ENCODE measurements around the gene OR4C6.

OR4C6 gene

GRCh38 chr11:55658031-55658573 lies 3.9 kb upstream of the OR4C6 start:
- POLR2A ChIA-PET, result no interaction called here
- CTCF ChIA-PET, result no interaction called here
- DNase-seq (ENCODE audit: low read depth, low spot score), result no peak
- no peak for TF ChIP-seq CTCF (IDR thresholded peaks at IDR 0.05; ENCODE audit: insufficient read depth, low read length, missing control alignments)
- H3K4me3 ChIP-seq (ENCODE audit: low read depth, low read length), result no peak overlapping the region

GRCh38 chr11:55658608-55659007 lies 3.4 kb upstream of the OR4C6 start:
- TF ChIP-seq CTCF (IDR thresholded peaks at IDR 0.05; ENCODE audit: insufficient read depth, low read length, missing control alignments), result no peak
- ChIA-PET CTCF (no interaction called here), POLR2A (no interaction called here)
- DNase-seq (ENCODE audit: low read depth, low spot score), result no peak
- H3K4me3 ChIP-seq (ENCODE audit: low read depth, low read length), result no peak overlapping the region

- POLR2A ChIA-PET, result no interaction called here
- CTCF ChIA-PET, result no interaction called here
- DNase-seq (ENCODE audit: low read depth, low spot score), result no peak
- TF ChIP-seq CTCF (IDR thresholded peaks at IDR 0.05; ENCODE audit: insufficient read depth, low read length, missing control alignments), result no peak
- H3K4me3 ChIP-seq (ENCODE audit: low read depth, low read length), result no peak overlapping the region
These were observed 7.4 kb downstream of the OR4C6 start for GRCh38 chr11:55669376-55669775.

GRCh38 chr11:55673860-55674259 lies 11.9 kb downstream of the OR4C6 start:
- no peak for DNase-seq (ENCODE audit: low read depth, low spot score)
- POLR2A ChIA-PET, result no interaction called here
- H3K4me3 ChIP-seq (ENCODE audit: low read depth, low read length), result no peak overlapping the region
- TF ChIP-seq CTCF (IDR thresholded peaks at IDR 0.05; ENCODE audit: insufficient read depth, low read length, missing control alignments), result no peak
- CTCF ChIA-PET, result no interaction called here

GRCh38 chr11:55697817-55698216 lies 35.8 kb downstream of the OR4C6 start:
- CTCF ChIA-PET, result no interaction called here
- POLR2A ChIA-PET, result no interaction called here
- TF ChIP-seq CTCF (IDR thresholded peaks at IDR 0.05; ENCODE audit: insufficient read depth, low read length, missing control alignments), result no peak
- no peak for DNase-seq (ENCODE audit: low read depth, low spot score)
- no peak overlapping the region for H3K4me3 ChIP-seq (ENCODE audit: low read depth, low read length)

GRCh38 chr11:55701429-55701828 lies 39.4 kb downstream of the OR4C6 start:
- TF ChIP-seq CTCF (IDR thresholded peaks at IDR 0.05; ENCODE audit: insufficient read depth, low read length, missing control alignments), result no peak
- H3K4me3 ChIP-seq (ENCODE audit: low read depth, low read length), result no peak overlapping the region
- no peak for DNase-seq (ENCODE audit: low read depth, low spot score)
- POLR2A ChIA-PET, result no interaction called here
- CTCF ChIA-PET, result no interaction called here
